Measurements from ENCODE around the gene TEX48.

The TEX48 gene

DNA sequence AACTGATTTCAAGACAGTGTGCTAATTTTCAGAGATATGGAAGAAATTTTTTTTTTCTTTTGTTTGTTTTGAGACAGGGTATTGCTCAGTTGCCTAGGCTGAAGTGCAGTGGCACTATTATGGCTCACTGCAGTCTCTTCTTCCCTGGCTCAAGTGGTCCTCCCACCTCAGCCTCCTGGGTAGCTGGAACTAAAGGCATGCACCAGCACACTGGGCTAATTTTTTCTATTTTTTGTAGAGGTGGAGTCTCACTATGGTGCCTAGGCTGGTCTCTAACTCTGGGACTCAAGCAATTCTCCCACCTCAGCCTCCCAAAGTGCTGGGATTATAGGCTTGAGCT lies 9.9 kb upstream of the TEX48 start:
- Histone ChIP-seq H3K27me3 (ENCODE audit: control insufficient read depth in 1 of 2, insufficient read depth in 2 of 2, low read length in 2 of 2) (no peaks in the 10 kb centered on the region), H3K9me3 (ENCODE audit: low read length) (no peaks in the 10 kb centered on the region), H3K27ac (ENCODE audit: low read depth, low read length) (no peak overlapping the region), H3K36me3 (ENCODE audit: insufficient read depth, low read length) (no peaks in the 10 kb centered on the region), H3K9ac (ENCODE audit: low read length) (no peak overlapping the region), H3K4me3 (ENCODE audit: low read depth in 1 of 2, low read length in 2 of 2) (no peak overlapping the region), H3K4me1 (ENCODE audit: insufficient read depth, low read length) (no peaks in the 10 kb centered on the region)

DNA sequence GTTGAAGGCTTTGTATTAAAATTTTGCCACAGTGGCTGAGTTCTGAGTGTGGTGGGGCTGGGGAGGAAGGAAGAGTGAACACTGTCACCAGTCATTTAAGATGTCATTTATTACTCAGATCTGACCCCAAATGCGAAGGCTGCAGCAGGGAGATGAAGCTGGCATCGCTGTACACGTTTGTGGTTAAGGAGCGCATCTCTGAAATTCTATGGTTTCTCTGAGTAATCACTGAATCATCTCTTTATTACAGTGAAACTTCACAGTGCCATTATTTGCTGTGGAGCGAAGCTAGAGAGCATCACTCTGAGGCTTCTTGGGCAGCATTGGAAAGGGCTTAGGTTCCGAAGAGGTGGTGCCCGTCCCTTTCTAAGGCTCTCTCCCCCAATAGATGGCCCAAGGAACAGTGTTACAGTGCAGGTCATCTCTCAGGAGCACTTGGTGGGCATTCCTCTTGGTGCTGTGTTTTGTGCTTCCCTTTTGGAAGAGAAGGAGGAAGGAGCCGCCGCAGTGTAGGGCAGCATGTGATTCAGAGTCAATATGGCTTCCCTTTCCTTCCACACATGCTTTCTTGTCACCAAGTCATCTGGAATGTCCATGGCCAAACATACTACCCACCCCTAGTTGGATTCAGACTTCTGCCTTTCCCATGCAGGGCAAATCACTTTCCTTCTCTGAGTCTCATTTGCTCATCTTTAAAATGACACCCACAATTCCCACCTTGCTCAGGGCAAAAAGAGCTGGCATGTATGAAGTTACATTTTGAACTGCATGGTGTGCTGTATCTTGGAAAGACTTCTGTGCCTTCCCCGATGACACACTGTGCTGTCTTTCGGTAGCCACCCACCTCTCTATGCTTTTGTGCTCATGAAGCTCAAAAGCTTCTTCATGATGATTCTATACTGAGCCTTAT lies 9.3 kb upstream of the TEX48 start:
- Histone ChIP-seq H3K9ac (ENCODE audit: low read length) (no peak overlapping the region), H3K9me3 (ENCODE audit: low read length) (no peaks in the 10 kb centered on the region), H3K4me1 (ENCODE audit: insufficient read depth, low read length) (no peaks in the 10 kb centered on the region), H3K36me3 (ENCODE audit: insufficient read depth, low read length) (no peaks in the 10 kb centered on the region), H3K27ac (ENCODE audit: low read depth, low read length) (no peak overlapping the region), H3K4me3 (ENCODE audit: low read depth in 1 of 2, low read length in 2 of 2) (no peak overlapping the region), H3K27me3 (ENCODE audit: control insufficient read depth in 1 of 2, insufficient read depth in 2 of 2, low read length in 2 of 2) (no peaks in the 10 kb centered on the region)

- Histone ChIP-seq H3K36me3 (ENCODE audit: insufficient read depth, low read length) (no peaks in the 10 kb centered on the region), H3K4me3 (ENCODE audit: low read depth in 1 of 2, low read length in 2 of 2) (no peak overlapping the region), H3K9ac (ENCODE audit: low read length) (no peak overlapping the region), H3K4me1 (ENCODE audit: insufficient read depth, low read length) (no peaks in the 10 kb centered on the region), H3K27ac (ENCODE audit: low read depth, low read length) (no peak overlapping the region), H3K27me3 (ENCODE audit: control insufficient read depth in 1 of 2, insufficient read depth in 2 of 2, low read length in 2 of 2) (no peaks in the 10 kb centered on the region), H3K9me3 (ENCODE audit: low read length) (no peaks in the 10 kb centered on the region)
These were observed 8.3 kb upstream of the TEX48 start for GRCh38 chr9:114690308-114690707.

- H3K4me1 ChIP-seq (ENCODE audit: insufficient read depth, low read length), result no peaks in the 10 kb centered on the region
- H3K27me3 ChIP-seq (ENCODE audit: control insufficient read depth in 1 of 2, insufficient read depth in 2 of 2, low read length in 2 of 2), result no peaks in the 10 kb centered on the region
- no peak overlapping the region for H3K27ac ChIP-seq (ENCODE audit: low read depth, low read length)
- no peaks in the 10 kb centered on the region for H3K9me3 ChIP-seq (ENCODE audit: low read length)
- H3K9ac ChIP-seq (ENCODE audit: low read length), result no peak overlapping the region
- no peaks in the 10 kb centered on the region for H3K36me3 ChIP-seq (ENCODE audit: insufficient read depth, low read length)
- H3K4me3 ChIP-seq (ENCODE audit: low read depth in 1 of 2, low read length in 2 of 2), result no peak overlapping the region
These were observed 7.8 kb upstream of the TEX48 start for GRCh38 chr9:114689813-114690212.

- H3K9me3 ChIP-seq (ENCODE audit: low read length), result no peaks in the 10 kb centered on the region
- no peaks in the 10 kb centered on the region for H3K27me3 ChIP-seq (ENCODE audit: control insufficient read depth in 1 of 2, insufficient read depth in 2 of 2, low read length in 2 of 2)
- no peaks in the 10 kb centered on the region for H3K36me3 ChIP-seq (ENCODE audit: insufficient read depth, low read length)
- no peaks in the 10 kb centered on the region for H3K4me1 ChIP-seq (ENCODE audit: insufficient read depth, low read length)
- no peak overlapping the region for H3K4me3 ChIP-seq (ENCODE audit: low read depth in 1 of 2, low read length in 2 of 2)
- no peak overlapping the region for H3K9ac ChIP-seq (ENCODE audit: low read length)
- no peak overlapping the region for H3K27ac ChIP-seq (ENCODE audit: low read depth, low read length)
These were observed 7.1 kb upstream of the TEX48 start for GRCh38 chr9:114688909-114689610.

DNA sequence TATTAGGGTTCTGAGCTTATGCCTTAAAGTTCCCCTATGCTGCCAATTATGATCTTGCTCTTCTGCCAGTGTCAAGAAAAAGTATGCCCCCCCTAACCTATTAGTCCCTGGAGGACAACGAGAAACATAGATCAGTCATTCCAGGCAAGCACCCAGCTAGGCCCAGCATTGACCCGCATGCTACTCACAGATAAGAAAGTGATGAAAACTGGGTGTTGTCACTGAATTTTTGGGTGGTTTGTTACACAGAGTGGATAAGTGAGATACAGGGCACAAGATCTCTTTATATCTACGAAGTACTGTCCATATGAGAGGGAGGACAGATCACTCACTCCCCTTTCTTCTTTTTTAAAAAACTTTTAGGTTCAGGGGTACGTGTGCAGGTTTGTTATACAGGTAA lies 6.4 kb upstream of the TEX48 start:
- Histone ChIP-seq H3K27me3 (ENCODE audit: control insufficient read depth in 1 of 2, insufficient read depth in 2 of 2, low read length in 2 of 2) (no peaks in the 10 kb centered on the region), H3K9me3 (ENCODE audit: low read length) (no peaks in the 10 kb centered on the region), H3K4me3 (ENCODE audit: low read depth in 1 of 2, low read length in 2 of 2) (no peak overlapping the region), H3K9ac (ENCODE audit: low read length) (no peak overlapping the region), H3K27ac (ENCODE audit: low read depth, low read length) (no peak overlapping the region), H3K36me3 (ENCODE audit: insufficient read depth, low read length) (no peaks in the 10 kb centered on the region), H3K4me1 (ENCODE audit: insufficient read depth, low read length) (no peaks in the 10 kb centered on the region)

GRCh38 chr9:114687034-114687433 lies 5.0 kb upstream of the TEX48 start:
- H3K4me3 ChIP-seq (ENCODE audit: low read depth in 1 of 2, low read length in 2 of 2), result no peak overlapping the region
- H3K9ac ChIP-seq (ENCODE audit: low read length), result no peak overlapping the region
- H3K27ac ChIP-seq (ENCODE audit: low read depth, low read length), result no peak overlapping the region
- H3K4me1 ChIP-seq (ENCODE audit: insufficient read depth, low read length), result no peaks in the 10 kb centered on the region
- no peaks in the 10 kb centered on the region for H3K9me3 ChIP-seq (ENCODE audit: low read length)
- H3K36me3 ChIP-seq (ENCODE audit: insufficient read depth, low read length), result no peaks in the 10 kb centered on the region
- H3K27me3 ChIP-seq (ENCODE audit: control insufficient read depth in 1 of 2, insufficient read depth in 2 of 2, low read length in 2 of 2), result no peaks in the 10 kb centered on the region

- Histone ChIP-seq H3K4me3 (ENCODE audit: low read depth in 1 of 2, low read length in 2 of 2) (no peak overlapping the region), H3K27me3 (ENCODE audit: control insufficient read depth in 1 of 2, insufficient read depth in 2 of 2, low read length in 2 of 2) (no peaks in the 10 kb centered on the region), H3K27ac (ENCODE audit: low read depth, low read length) (no peak overlapping the region), H3K9me3 (ENCODE audit: low read length) (no peaks in the 10 kb centered on the region), H3K9ac (ENCODE audit: low read length) (no peak overlapping the region), H3K4me1 (ENCODE audit: insufficient read depth, low read length) (no peaks in the 10 kb centered on the region), H3K36me3 (ENCODE audit: insufficient read depth, low read length) (no peaks in the 10 kb centered on the region)
These were observed 4.0 kb upstream of the TEX48 start for GRCh38 chr9:114685951-114686350.

DNA sequence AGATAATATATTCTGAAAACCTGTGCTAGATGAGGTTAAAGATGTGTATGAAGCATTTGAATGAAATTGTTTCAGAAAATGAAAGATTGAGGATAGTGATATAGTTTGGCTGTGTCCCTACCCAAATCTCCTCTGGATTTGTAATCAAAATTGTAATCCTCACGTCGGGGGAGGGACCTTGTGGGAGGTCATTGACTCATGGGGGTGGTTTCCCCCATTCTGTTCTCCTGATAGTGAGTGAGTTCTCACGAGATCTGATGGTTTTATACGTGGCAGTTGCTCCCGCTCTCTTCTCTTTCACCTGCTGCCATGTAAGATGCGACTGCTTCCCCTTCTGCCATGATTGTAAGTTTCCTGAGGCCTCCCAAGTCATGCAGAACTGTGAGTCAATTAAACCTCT lies 2.0 kb upstream of the TEX48 start:
- Histone ChIP-seq H3K4me1 (ENCODE audit: insufficient read depth, low read length) (no peaks in the 10 kb centered on the region), H3K4me3 (ENCODE audit: low read depth in 1 of 2, low read length in 2 of 2) (no peak overlapping the region), H3K9me3 (ENCODE audit: low read length) (no peaks in the 10 kb centered on the region), H3K36me3 (ENCODE audit: insufficient read depth, low read length) (no peaks in the 10 kb centered on the region), H3K27ac (ENCODE audit: low read depth, low read length) (no peak overlapping the region), H3K9ac (ENCODE audit: low read length) (no peak overlapping the region), H3K27me3 (ENCODE audit: control insufficient read depth in 1 of 2, insufficient read depth in 2 of 2, low read length in 2 of 2) (no peaks in the 10 kb centered on the region)

DNA sequence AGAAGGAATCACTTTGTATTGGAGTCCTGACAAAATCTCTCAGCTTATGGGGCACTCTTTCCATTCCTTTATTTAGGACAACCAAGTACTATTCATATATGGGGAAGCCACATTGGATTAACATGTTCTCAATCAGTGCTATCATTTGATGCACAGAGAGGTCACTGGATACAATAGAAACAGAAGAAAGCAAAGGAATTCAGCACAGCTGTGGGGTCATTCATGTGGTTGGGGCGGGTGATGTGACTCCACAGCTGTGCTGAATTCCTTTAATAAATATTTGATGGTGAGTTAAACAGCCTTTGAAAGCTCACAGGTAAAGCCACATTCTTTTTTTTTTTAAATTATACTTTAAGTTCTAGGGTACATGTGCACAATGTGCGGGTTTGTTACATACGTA lies 854 bp upstream of the TEX48 start:
- Histone ChIP-seq H3K36me3 (ENCODE audit: insufficient read depth, low read length) (no peaks in the 10 kb centered on the region), H3K9ac (ENCODE audit: low read length) (no peak overlapping the region), H3K4me1 (ENCODE audit: insufficient read depth, low read length) (no peaks in the 10 kb centered on the region), H3K27me3 (ENCODE audit: control insufficient read depth in 1 of 2, insufficient read depth in 2 of 2, low read length in 2 of 2) (no peaks in the 10 kb centered on the region), H3K4me3 (ENCODE audit: low read depth in 1 of 2, low read length in 2 of 2) (no peak overlapping the region), H3K27ac (ENCODE audit: low read depth, low read length) (no peak overlapping the region), H3K9me3 (ENCODE audit: low read length) (no peaks in the 10 kb centered on the region)

- no peak overlapping the region for H3K9ac ChIP-seq (ENCODE audit: low read length)
- no peak overlapping the region for H3K27ac ChIP-seq (ENCODE audit: low read depth, low read length)
- no peaks in the 10 kb centered on the region for H3K36me3 ChIP-seq (ENCODE audit: insufficient read depth, low read length)
- no peak overlapping the region for H3K4me3 ChIP-seq (ENCODE audit: low read depth in 1 of 2, low read length in 2 of 2)
- H3K4me1 ChIP-seq (ENCODE audit: insufficient read depth, low read length), result peaks cover 5% of the 10 kb centered on the region
- H3K9me3 ChIP-seq (ENCODE audit: low read length), result no peaks in the 10 kb centered on the region
- H3K27me3 ChIP-seq (ENCODE audit: control insufficient read depth in 1 of 2, insufficient read depth in 2 of 2, low read length in 2 of 2), result no peaks in the 10 kb centered on the region
These were observed 1.6 kb downstream of the TEX48 start for GRCh38 chr9:114680259-114681001.

Measured in muscle layer of colon (tissue), 2 donors.